ENCODE measurements around the gene VMO1. TPM values are rescaled to one million over a fixed set of nuclear protein-coding genes. Genes with fewer than 3 reads are reported as not detected.
A peak's percentile ranks its signal among the peaks of the same experiment; 100 is the strongest.

VMO1 gene
- polyA plus RNA-seq, 1 of the 3 experiments (the other 2 are of a cell fraction) = 1.3 TPM

DNA sequence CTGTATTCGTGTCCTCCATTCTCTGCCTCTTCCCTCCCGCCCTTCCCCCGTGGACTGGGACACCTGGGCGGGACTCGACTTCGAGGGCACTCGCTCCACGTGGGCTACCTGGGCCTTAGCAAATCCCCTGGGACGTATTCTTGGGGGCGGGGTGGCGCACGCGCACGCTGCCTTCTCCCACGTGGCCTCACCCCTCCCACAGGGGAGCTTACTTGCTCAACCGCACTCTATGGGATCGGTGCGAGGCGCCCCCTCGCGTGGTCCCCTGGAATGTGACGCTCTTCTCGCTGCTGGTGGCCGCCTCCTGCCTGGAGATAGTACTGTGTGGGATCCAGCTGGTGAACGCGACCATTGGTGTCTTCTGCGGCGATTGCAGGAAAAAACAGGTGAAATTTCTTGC, 3.5 kb downstream of the VMO1 start:
- ChIA-PET CTCF (interaction anchor here (0.9 to 10.5 kb wide), 4 partner anchors 9 to 102 kb away, joined by 3 to 235 read pairs (median 4); no protein-coding TSS in a partner anchor), POLR2A (no interaction called here)
- Histone ChIP-seq H2AFZ (ENCODE audit: low read depth) (no peak overlapping the region), H3K9me2 (no peaks in the 10 kb centered on the region), H3K4me1 (ENCODE audit: control insufficient read depth in 1 of 2, insufficient read depth in 2 of 2, low read depth in 1 of 2, low read length in 1 of 2) (peaks cover 0 to 8% of the 10 kb centered on the region in 2 experiments; a peak in 1 of 4 replicates), H4K20me1 (ENCODE audit: insufficient read depth) (no peaks in the 10 kb centered on the region), H3K79me2 (ENCODE audit: insufficient read depth) (no peaks in the 10 kb centered on the region), H3K9me3 (no peaks in the 10 kb centered on the region), H3K36me3 (replicated peaks in 1 of 2; ENCODE audit: control insufficient read depth in 1 of 2, insufficient read depth in 2 of 2, low read length in 1 of 2) (no peaks in the 10 kb centered on the region), H3K27ac (ENCODE audit: low read depth in 2 of 2, low read length in 1 of 2) (no peak overlapping the region), H3K4me2 (no peak overlapping the region), H3K27me3 (ENCODE audit: insufficient read depth) (peaks cover 53% of the 10 kb centered on the region), H3K9ac (no peak overlapping the region), H3K4me3 (ENCODE audit: low read depth in 2 of 2, low read length in 1 of 2) (no peak overlapping the region), H3F3A (replicated peaks; ENCODE audit: insufficient read depth) (no peaks in the 10 kb centered on the region)
- DNase-seq = peak; percentile 64
- no peak for TF ChIP-seq JUND (IDR thresholded peaks at IDR 0.05)
- TF ChIP-seq, protein P1, sequence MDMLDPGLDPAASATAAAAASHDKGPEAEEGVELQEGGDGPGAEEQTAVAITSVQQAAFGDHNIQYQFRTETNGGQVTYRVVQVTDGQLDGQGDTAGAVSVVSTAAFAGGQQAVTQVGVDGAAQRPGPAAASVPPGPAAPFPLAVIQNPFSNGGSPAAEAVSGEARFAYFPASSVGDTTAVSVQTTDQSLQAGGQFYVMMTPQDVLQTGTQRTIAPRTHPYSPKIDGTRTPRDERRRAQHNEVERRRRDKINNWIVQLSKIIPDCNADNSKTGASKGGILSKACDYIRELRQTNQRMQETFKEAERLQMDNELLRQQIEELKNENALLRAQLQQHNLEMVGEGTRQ (IDR thresholded peaks at IDR 0.05; ENCODE audit: borderline replicate concordance, low read depth, low read length) = no peak
- TF ChIP-seq, protein P2, sequence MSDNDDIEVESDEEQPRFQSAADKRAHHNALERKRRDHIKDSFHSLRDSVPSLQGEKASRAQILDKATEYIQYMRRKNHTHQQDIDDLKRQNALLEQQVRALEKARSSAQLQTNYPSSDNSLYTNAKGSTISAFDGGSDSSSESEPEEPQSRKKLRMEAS (IDR thresholded peaks at IDR 0.05; ENCODE audit: low read depth) = peak; percentile 47; the same call in 1 of the 2 replicates
- TF ChIP-seq, protein P3, sequence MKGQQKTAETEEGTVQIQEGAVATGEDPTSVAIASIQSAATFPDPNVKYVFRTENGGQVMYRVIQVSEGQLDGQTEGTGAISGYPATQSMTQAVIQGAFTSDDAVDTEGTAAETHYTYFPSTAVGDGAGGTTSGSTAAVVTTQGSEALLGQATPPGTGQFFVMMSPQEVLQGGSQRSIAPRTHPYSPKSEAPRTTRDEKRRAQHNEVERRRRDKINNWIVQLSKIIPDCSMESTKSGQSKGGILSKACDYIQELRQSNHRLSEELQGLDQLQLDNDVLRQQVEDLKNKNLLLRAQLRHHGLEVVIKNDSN (IDR thresholded peaks at IDR 0.05; ENCODE audit: borderline replicate concordance, low read depth) = peak; percentile 43; the same call in 1 of the 2 replicates
- 0 out of 2 replicates have a peak, but pooled peaks have one; percentile 17 for TF ChIP-seq NRF1 (IDR thresholded peaks at IDR 0.05; ENCODE audit: low read depth, low read length)
- TF ChIP-seq GATA2 (CRISPR knock-in tag; IDR thresholded peaks at IDR 0.05) = no peak
- no peak for TF ChIP-seq TEAD4 (IDR thresholded peaks at IDR 0.05; ENCODE audit: borderline replicate concordance, insufficient read depth)
- TF ChIP-seq POLR2AphosphoS5 (IDR thresholded peaks at IDR 0.05; ENCODE audit: low read depth, low read length) = no peak
- TF ChIP-seq, protein P4, sequence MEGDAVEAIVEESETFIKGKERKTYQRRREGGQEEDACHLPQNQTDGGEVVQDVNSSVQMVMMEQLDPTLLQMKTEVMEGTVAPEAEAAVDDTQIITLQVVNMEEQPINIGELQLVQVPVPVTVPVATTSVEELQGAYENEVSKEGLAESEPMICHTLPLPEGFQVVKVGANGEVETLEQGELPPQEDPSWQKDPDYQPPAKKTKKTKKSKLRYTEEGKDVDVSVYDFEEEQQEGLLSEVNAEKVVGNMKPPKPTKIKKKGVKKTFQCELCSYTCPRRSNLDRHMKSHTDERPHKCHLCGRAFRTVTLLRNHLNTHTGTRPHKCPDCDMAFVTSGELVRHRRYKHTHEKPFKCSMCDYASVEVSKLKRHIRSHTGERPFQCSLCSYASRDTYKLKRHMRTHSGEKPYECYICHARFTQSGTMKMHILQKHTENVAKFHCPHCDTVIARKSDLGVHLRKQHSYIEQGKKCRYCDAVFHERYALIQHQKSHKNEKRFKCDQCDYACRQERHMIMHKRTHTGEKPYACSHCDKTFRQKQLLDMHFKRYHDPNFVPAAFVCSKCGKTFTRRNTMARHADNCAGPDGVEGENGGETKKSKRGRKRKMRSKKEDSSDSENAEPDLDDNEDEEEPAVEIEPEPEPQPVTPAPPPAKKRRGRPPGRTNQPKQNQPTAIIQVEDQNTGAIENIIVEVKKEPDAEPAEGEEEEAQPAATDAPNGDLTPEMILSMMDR (IDR thresholded peaks at IDR 0.05) = peak; percentile 21; the same call in 1 of the 2 replicates
- 34% methylated on average over 23 of the region's 28 CpGs for WGBS (ENCODE audit: low lambda C conversion rate)

DNA sequence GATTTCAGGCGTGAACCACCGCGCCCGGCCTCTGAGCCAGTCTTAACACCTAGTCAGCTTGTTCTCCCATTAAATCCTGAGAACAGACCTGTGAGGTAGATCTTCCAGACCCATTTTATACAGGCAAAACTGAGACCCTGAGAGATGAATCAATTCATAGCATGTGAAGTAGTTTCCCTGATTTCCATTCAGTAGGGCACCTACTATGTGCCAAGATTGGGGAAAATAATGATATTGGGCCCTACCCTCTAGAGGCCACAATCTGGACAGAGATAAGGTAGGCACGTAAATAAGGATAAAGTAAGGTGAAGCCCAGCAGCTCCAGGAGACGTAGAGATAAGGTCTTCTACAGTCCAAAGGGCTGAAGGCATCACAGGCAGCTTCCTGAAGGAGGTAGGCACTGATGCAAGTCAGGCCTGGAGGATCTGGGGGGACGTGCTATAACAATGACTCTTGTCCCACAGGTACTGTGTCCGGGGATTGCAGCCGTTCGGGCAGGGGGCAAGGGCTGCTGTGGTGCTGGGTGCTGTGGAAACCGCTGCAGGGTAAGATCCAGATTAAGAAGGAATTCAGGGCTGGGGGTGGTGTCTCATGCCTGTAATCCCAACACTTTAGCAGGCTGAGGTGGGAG, 5.7 kb downstream of the VMO1 start:
- no peaks in the 10 kb centered on the region for H4K20me1 ChIP-seq (ENCODE audit: insufficient read depth)
- ChIA-PET POLR2A (no interaction called here), CTCF (interaction anchor here (0.6 to 10.5 kb wide), 5 partner anchors 10 to 600 kb away, joined by 4 to 235 read pairs (median 5); no protein-coding TSS in a partner anchor)
- H3K4me2 ChIP-seq = no peak overlapping the region
- no peaks in the 10 kb centered on the region; a peak in 1 of 4 replicates for H3K4me1 ChIP-seq (ENCODE audit: control insufficient read depth in 1 of 2, insufficient read depth in 2 of 2, low read depth in 1 of 2, low read length in 1 of 2)
- DNase-seq = no peak
- H3K9me3 ChIP-seq = no peaks in the 10 kb centered on the region
- 65% methylated on average over 9 of the region's 11 CpGs for WGBS (ENCODE audit: low lambda C conversion rate)
- H3K36me3 ChIP-seq (replicated peaks in 1 of 2; ENCODE audit: control insufficient read depth in 1 of 2, insufficient read depth in 2 of 2, low read length in 1 of 2) = no peaks in the 10 kb centered on the region
- H2AFZ ChIP-seq (ENCODE audit: low read depth) = no peak overlapping the region
- H3K27ac ChIP-seq (ENCODE audit: low read depth in 2 of 2, low read length in 1 of 2) = no peak overlapping the region
- H3K79me2 ChIP-seq (ENCODE audit: insufficient read depth) = no peaks in the 10 kb centered on the region
- H3K9ac ChIP-seq = no peak overlapping the region
- no peak overlapping the region for H3K4me3 ChIP-seq (ENCODE audit: low read depth in 2 of 2, low read length in 1 of 2)
- H3F3A ChIP-seq (replicated peaks; ENCODE audit: insufficient read depth) = no peaks in the 10 kb centered on the region
- no peaks in the 10 kb centered on the region for H3K9me2 ChIP-seq
- H3K27me3 ChIP-seq (ENCODE audit: insufficient read depth) = peaks cover 53% of the 10 kb centered on the region
- TF ChIP-seq POLR2AphosphoS5 (IDR thresholded peaks at IDR 0.05; ENCODE audit: low read depth, low read length) = no peak
- TF ChIP-seq JUND (IDR thresholded peaks at IDR 0.05) = no peak
- no peak for TF ChIP-seq ELF1 (IDR thresholded peaks at IDR 0.05)
- TF ChIP-seq, protein P4 (IDR thresholded peaks at IDR 0.05) = no peak
- TF ChIP-seq, protein P3 (IDR thresholded peaks at IDR 0.05; ENCODE audit: borderline replicate concordance, low read depth) = no peak
- TF ChIP-seq GATA2 (CRISPR knock-in tag; IDR thresholded peaks at IDR 0.05) = no peak
- no peak for TF ChIP-seq FOSL2 (IDR thresholded peaks at IDR 0.05; ENCODE audit: borderline replicate concordance, low read depth)
- no peak for TF ChIP-seq RAD21 (IDR thresholded peaks at IDR 0.05; ENCODE audit: low read length)
- TF ChIP-seq EZH2phosphoT487 (IDR thresholded peaks at IDR 0.05; ENCODE audit: borderline replicate concordance, low read depth) = no peak
- TF ChIP-seq SIN3A (IDR thresholded peaks at IDR 0.05; ENCODE audit: borderline replicate concordance, low read depth, low read length) = no peak
- TF ChIP-seq, protein P5, sequence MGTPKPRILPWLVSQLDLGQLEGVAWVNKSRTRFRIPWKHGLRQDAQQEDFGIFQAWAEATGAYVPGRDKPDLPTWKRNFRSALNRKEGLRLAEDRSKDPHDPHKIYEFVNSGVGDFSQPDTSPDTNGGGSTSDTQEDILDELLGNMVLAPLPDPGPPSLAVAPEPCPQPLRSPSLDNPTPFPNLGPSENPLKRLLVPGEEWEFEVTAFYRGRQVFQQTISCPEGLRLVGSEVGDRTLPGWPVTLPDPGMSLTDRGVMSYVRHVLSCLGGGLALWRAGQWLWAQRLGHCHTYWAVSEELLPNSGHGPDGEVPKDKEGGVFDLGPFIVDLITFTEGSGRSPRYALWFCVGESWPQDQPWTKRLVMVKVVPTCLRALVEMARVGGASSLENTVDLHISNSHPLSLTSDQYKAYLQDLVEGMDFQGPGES (IDR thresholded peaks at IDR 0.05; ENCODE audit: low read depth, low read length) = no peak
- no peak for TF ChIP-seq TCF12 (IDR thresholded peaks at IDR 0.05)
- no peak for TF ChIP-seq FOXM1 (IDR thresholded peaks at IDR 0.05; ENCODE audit: low read depth)

All from SK-N-SH (cell line).